Stimulated activated CD8-positive, alpha-beta memory T cell treated with anti-CD3 and anti-CD28 coated beads, Interleukin-12 subunit alpha, Interleukin-12 subunit beta, amount 100 ng/mL, for 24 hours (primary cell): Measurements from ENCODE around the gene ISG20.

ENCODE experiments used
- DNase-seq: peaks from one replicate; pipeline ENCODE4 v3.0.0-alpha.2; 2020; ENCODE audit errors: extremely low read depth

Gene ISG20

DNA sequence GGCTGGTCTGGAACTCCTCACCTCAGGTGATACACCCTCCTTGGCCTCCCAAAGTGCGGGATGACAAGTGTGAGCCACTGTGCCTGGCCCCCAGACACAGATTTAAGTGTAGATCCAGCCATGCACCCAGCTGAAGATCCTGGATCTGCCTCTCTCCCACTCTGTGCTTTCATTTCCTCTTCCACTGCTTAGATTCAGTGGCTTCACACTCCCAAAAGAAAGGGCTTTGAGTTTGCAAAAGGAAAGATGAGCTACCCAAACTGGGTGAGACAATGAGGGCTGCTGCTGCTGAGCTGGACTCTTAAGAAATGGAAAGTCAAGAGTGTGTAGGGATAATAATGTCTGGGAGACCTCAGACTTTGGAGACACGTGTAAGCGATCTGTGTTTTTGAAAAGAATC, 45.5 kb downstream of the ISG20 start:
- no peak for DNase-seq

DNA sequence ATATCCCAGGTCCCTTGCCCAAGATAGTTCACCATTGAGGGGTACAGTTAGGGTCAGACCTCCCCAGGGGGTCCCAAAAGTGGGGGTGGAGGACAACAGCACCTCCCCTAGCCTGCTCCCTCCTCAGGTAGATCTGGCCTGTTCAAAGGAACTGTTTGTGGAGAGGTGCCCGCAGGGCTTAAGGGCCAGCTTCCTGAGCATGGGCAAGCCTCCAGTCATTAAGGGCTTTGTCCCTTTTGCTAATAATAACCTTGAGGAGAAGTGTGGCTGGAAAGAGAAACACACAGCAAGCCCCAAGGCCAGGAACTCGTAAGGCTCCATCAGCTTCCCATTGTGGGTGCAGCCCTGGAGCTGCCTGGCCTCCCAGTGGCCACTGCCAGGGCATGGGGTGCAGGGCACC, 47.4 kb downstream of the ISG20 start:
- no peak for DNase-seq

DNA sequence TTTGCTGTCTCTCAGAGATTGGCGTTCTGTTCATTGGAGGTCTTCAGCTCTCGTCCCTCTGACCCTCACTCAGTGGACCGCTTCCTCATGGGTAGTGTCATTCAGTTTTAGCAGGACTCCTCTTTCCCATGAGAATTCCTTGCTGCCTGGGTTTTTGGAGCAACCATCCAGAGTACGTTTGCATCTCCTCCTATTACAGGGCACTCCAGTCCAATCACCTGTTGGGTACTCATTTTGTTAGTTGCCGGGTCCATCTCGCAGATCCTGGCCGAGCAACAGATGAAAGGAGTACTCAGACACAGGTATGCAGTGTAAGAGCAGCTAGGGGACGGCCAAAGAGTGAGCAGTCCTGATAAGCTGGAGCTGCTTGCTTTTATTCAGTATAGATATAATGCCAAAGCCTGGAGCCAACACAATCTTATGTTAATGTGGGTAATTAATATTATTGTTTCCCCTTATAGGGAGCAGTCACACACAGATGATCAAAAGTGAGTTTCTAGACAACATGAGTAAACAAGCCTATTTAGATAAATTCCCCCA, 49.6 kb downstream of the ISG20 start:
- DNase-seq = no peak

DNA sequence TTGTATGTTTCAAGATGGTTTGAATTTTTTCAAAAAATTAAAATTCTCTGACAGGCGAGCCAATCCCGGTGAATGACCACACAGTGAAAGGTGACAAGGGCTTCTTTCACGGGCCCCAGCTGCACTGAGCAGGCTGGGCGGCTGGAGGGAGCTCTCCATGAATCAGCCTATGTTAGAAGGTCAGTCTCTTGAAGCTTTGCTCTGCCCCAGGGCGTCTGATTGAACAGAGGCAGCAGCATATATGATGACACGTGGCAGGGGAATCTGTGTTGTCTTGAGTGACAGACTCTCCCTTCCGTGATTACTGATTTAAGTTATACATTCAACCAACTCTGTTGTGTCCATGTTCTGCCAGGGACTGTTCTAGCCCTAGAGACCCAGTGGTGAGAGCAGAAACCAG, 51.5 kb downstream of the ISG20 start:
- no peak for DNase-seq

DNA sequence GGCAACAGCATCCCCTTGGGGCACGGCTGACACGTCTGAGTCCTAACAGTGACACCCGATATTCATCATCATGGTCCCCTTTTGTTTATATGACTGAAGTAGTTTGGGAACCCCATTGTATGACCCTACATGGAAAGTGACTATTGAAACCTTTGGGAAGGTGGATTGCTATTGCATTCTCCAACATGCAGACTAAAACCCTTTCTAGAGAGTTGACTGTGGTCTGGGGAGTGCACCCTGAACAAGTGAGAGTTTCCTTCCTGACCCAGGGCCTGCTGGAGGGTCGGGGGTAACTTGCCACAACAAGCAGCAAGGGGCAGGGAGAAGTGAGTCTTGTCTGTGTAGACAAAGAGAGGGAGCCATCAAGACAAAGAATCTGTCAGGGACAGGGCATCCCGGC, 54.4 kb downstream of the ISG20 start:
- no peak for DNase-seq

DNA sequence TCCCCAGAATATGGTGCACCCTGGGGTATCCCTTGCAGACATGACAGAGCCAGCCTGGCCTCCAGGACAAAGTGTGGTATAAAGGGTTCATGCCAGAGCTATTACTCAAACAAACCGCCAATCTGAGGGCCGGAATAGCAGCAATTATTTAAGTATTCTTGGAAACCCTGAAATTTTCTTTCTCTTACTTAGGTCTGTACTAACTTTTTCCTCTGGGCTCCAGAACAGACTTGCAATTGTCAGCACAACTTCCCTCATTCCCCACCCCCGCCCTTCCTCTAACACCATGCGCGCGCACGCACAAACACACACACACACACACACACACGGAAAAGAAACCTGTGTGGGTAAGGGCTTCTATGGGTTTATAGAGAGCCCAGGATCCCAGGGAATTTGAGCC, 56.3 kb downstream of the ISG20 start:
- DNase-seq = no peak

DNA sequence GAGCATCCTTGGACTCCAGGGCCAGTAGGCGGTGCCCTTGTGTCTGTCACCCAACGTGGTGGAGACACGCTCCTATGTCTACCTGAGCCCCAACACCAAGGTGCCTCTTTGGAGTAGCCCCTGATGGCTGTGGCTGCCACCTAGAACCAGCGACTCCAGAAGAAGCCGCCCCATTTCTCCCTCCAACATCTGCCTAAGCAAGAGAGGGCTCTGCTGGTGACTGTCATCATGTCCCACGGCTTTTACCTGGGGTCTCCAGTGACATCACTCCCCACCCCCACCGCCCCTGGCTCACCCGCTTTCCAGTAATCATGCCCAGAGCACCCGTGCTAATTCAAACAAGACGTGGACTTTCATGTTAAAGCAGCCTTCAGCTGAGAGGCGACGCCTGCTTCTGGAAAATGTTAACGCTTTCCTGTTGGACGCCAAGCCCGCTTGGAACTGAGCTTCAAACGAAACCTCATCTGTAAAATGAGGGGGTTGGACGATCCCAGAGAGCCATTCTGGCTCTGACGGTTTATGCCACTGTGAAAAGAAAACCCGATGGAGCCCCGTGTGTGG, 57.0 kb downstream of the ISG20 start:
- no peak for DNase-seq

DNA sequence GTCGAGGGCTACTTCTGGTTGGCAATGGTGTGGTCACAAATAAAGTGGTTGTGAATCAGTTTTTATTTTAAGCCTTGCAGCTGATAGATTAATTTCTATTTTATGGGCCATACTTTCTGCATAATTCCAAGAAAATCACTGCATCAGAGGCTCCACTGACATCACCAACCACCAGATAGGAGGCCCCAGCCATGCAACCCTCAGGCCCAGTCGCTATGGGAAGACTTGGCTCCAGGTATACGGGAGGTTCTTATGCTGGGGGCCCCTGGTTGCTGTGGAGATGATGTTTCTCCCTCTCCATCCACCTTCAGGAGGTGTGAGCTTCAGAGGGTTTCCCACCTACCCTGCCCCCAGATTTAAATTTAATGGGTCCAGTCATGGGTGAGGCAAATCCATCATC, 57.4 kb downstream of the ISG20 start:
- no peak for DNase-seq

DNA sequence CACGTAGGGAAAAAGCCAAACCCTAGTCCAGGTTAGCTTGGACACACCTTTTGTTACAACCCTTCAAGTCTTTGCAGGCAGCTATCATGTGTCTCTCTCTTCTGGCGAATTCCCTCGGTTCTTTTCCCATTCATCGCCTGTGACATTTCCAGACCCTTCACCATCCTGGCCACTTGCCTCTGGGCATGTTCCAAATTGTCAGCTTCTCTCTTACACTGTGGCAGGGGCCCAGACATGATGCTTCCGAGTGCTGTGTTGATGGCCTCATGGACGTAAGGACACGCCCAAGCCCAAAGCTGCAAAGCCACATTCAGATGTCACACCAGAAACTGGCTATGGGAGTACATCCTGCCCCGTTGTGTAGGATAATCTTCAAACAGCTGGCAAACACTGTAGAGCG, 58.5 kb downstream of the ISG20 start:
- DNase-seq = no peak

DNA sequence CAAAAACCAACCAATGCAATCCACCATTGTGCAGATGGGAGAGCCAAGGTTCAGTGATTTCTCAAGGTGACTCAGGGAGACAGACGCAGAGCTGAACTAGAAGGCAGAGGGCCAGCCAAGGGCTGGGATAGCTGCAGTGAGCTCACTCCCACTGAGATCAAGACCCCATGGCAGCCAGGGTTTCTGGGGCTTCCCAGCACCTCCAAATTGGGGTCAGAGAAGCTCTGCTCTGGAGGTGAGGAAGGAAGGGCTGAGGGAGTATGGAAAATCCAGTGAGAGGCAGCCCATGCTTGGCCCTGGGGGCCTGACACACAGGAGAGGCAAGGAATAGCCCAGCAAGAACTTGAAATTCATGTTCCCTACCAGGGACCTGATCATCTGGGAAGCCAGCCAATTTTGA, 61.0 kb downstream of the ISG20 start:
- no peak for DNase-seq

DNA sequence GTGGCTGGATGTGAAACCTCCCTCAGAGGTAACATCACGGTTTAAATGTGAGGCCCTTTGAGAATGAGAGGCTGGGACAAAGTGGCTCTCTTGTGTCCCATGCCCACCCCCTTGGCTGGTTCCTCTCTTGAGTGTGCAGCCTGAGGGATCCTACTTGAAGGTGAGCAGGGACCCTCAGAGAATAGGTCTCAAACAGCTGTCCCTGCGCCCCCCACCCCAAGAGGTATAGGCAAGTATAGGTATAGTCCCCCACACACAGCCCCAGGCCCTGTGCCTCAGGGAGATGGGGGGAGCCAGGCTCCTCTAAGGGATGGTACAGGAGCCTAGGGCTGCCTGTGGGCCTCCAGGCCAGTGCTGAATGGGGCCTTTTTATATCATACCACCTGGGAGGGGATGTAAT, 61.9 kb downstream of the ISG20 start:
- no peak for DNase-seq

DNA sequence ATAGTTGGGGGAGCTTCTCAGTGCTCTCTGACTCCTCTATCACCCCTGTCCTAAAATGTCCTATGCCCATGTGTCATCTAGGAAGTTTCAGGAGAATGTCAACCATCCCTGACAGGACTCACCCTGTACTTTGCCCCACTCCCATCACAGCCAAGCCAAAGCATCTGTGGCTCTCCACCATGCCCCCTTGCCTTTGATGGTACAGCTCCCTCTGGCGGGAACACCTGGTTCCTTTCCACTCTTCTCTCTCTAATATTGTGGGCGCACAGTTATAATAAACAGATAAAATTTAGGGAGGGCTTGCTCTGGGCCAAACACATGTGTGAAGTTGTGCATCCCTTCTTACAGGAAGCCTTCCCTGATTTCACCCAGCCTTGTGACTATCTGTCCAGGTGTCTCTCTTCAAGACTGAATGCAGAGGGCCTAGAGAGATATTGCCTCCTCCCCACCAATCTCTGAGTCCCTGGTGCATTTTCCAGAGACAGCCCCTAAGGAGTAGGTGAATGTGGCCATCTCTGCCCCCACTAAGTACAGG, 62.8 kb downstream of the ISG20 start:
- no peak for DNase-seq

DNA sequence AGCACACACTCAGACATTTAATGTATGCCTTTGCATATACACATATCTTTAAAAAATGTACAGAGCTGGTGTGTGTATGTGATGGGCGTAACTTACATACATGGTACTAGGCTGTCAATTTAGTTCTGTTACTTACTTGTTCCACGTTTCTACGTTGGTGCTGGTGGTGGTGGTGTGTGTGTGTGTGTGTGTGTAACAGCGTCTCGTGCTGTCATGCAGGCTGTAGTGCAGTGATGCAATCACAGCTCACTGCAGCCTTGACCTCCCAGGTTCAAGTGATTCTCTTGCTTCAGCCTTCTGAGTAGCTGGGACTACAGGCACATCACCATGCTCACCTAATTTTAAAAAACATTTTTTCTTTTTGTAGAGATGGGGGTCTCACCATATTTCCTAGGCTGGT, 64.2 kb downstream of the ISG20 start:
- no peak for DNase-seq

DNA sequence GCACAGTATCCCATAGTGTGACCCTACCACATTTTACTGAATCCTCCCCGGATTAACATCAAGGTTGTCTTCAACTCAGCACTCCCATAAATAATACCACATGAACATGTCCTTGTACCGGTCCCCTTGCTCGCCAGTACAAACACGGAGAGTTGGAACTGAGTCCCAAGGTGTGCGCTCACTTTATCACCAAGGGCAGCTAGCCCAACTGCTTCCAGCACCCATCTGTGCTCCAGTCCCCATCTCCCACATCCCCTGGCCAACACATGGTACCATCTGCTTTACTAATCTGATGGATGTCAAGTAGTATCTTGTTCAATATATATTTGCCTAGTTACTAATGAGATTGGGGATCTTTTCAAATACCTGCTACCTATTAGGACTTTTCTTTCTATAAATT, 64.7 kb downstream of the ISG20 start:
- no peak for DNase-seq

DNA sequence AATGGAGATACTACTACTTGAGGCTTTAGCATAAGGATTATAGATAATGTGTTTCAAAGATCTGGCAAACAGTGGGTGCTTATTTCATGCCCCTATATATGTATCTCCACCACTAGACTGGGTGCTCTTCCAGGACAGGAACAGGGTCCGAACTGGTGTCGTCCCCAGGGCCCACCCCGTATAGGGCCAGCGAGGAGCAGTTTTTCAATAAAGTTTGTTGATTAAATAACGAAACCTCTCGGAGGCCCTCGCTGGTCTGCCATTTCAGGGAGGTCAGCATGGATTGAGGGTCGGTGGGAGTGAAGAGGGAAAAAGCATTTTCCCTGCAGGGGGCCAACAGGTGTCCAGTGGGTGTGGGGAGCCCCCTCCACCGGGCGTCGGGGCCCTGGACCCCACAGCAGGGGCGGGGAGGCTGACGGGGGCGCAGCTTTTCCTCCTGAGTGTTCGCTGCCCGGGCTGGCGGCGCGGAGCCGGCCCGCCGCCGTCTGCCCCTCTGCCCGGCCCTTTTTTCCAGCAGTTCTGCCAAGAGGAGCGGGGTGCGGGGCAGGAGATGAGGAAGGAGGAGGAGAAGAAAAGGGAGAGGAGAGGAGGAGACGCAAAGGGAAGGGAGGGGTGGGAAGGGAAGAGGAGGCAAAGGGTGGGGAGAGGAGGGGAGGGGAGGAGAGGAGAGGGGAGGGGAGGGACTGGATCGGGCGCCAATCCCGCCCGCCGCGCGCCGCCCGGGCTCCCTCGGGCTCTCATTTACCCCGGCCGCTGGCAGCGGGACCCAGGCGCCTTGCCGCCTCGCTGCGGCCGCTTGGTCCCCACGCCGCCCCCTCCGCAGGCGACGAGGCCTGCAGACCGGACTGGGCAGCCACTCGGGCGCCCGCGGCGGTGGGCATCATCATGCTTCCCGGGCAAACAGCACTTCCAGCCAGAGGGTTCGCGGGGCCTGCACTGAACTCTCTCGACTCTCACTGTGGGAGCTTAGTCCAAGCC, 66.3 kb downstream of the ISG20 start:
- DNase-seq = no peak

DNA sequence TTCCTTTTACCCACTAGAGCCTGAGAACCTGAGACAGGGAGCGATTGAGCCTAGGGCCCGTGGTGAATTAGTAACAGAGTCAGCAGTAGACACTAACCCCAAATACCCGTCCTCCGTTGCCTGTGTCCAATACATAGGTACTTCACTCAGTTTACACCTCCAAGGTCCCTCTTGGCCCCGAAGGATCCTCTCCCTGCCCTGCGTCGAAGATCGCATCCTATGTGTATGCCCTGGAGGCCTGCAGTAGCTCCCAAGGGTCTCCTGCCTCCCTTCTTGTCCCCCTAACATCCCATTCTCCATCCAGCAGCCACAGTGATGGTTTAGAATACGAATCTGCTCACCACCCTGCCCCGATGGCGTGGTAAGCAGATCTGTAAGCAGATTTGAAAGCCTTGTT, 67.0 kb downstream of the ISG20 start:
- DNase-seq = no peak
